Lower lobe of right lung (tissue), 2 donors: Measurements from ENCODE around the gene BPIFB1. TPM values are rescaled to one million over a fixed set of nuclear protein-coding genes. Genes with fewer than 3 reads are reported as not detected.

ENCODE experiments used
- ATAC-seq, 2 donors: fragments of 200-7000 bp; cut with Tn5 transposase; one replicate each; pipeline ENCODE4 v1.9.1; 2020 to 2022; ENCODE audit warnings: mild to moderate bottlenecking in 2 of 2, moderate library complexity in 2 of 2
- DNase-seq: peaks from one replicate; pipeline ENCODE4 v3.0.0-alpha.2; 2020
- H3K27ac ChIP-seq: fragments of 200-600 bp; one replicate; pipeline ENCODE4 v1.8.0; 2022
- H3K27me3 ChIP-seq: fragments of 200-600 bp; one replicate; pipeline ENCODE4 v1.8.0; 2022; ENCODE audit warnings: low read depth
- H3K36me3 ChIP-seq: fragments of 200-600 bp; one replicate; pipeline ENCODE4 v1.8.0; 2022; ENCODE audit warnings: mild to moderate bottlenecking
- H3K4me1 ChIP-seq: fragments of 200-600 bp; one replicate; pipeline ENCODE4 v1.8.0; 2022
- H3K4me3 ChIP-seq: fragments of 200-600 bp; one replicate; pipeline ENCODE4 v1.8.0; 2022; ENCODE audit warnings: mild to moderate bottlenecking
- H3K9me3 ChIP-seq: fragments of 200-600 bp; one replicate; pipeline ENCODE4 v1.8.0; 2022
- intact Hi-C: fragments of 100-400 bp; cut with DNase I; formaldehyde crosslinking; loops from one replicate; pipeline ENCODE4 v1.11.0; 2022
- total RNA-seq: library from RNA; stranded (reverse); fragmentation: NEBNext Ultra II Directional; extraction: Animal tissue kit (Norgen Biotek cat#: 25700); gene quantifications from one replicate; pipeline ENCODE4 v1.2.1, GENCODE V29; 2021
- TF ChIP-seq, protein P1 (sequence below): fragments of 200-600 bp; IDR thresholded peaks from one replicate; pipeline ENCODE4 v1.8.0; 2022; ENCODE audit warnings: antibody characterized with exemption, mild to moderate bottlenecking
- donor health status: DM: no; HTN: yes; CAD: no; lungs with severe emphysema.

BPIFB1 gene
- total RNA-seq, 1 donor from 2014 or later = 263 TPM

DNA sequence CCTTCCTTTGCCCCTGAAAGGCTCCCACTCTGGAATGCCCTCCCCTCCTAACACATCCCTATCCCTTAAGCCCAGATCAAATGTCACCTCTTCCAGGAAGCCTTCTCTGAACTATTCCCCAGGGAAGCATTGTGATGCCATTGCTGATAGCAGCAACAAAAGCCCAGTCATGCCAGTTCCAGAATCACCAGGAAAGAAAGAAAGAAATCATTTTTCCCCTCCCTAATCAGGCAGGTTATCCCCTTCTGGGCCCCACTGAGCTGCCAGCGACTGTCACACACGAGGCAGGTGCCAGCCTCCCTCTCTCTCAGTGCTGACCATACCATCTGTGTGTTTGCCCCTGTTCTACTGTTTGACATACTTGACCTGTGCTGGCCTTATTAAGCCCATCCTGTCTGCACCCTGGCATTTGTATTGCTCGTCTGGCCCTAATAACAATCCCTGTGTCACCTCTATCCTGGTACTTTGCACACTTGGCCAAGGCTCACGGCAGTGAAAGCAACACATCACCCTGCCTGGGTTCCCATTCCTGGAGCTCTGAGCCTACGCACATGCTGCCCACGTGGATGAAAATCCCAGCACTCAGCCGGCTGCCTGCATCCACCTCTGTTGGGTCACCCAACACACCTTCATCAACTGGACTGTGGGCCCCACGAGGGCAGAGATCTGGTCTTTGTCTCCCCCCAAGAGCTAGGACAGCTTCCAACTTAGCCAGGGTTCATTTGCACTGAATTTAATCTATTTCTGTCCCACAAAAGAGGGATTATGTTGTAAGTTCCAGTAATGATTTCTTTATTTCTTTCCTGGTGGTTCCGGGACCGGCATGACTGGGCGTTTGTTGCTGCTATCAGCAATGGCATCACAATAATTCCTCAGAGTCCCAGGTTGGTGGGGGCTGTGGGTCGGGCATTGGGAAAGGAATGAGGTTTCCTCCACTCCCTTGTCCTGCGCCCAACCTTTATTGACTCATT, 5.3 kb upstream of the BPIFB1 start:
- Histone ChIP-seq H3K27me3 (peaks cover 5% of the 10 kb centered on the region), H3K4me3 (no peak overlapping the region), H3K4me1 (no peaks in the 10 kb centered on the region), H3K36me3 (no peaks in the 10 kb centered on the region), H3K27ac (no peak overlapping the region), H3K9me3 (no peaks in the 10 kb centered on the region)
- intact Hi-C loops = no loop called here
- TF ChIP-seq, protein P1, sequence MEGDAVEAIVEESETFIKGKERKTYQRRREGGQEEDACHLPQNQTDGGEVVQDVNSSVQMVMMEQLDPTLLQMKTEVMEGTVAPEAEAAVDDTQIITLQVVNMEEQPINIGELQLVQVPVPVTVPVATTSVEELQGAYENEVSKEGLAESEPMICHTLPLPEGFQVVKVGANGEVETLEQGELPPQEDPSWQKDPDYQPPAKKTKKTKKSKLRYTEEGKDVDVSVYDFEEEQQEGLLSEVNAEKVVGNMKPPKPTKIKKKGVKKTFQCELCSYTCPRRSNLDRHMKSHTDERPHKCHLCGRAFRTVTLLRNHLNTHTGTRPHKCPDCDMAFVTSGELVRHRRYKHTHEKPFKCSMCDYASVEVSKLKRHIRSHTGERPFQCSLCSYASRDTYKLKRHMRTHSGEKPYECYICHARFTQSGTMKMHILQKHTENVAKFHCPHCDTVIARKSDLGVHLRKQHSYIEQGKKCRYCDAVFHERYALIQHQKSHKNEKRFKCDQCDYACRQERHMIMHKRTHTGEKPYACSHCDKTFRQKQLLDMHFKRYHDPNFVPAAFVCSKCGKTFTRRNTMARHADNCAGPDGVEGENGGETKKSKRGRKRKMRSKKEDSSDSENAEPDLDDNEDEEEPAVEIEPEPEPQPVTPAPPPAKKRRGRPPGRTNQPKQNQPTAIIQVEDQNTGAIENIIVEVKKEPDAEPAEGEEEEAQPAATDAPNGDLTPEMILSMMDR = no peak
- ATAC-seq = peak in 1 of 2 donors; percentile 45
- no peak for DNase-seq

DNA sequence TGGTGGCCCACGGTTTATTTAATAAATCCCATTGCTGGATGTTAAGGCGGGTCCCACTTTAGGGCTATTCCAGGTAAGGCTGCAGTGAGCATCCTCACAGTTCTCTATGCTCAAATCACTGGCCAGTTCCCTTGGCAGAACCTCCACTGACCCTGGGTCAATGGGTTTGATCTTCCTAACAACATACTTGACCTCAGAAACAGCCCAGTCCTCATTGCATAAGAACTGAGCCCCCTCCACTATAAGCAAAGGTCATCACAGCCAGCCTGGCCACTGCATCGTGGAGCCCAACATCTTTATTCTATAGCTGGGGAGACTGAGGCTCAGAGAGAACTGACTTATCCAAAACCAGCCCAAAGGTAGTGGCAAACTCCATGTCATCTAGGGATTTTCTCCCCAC, 4.3 kb upstream of the BPIFB1 start:
- TF ChIP-seq, protein P1 = no peak
- Histone ChIP-seq H3K27me3 (peaks cover 8% of the 10 kb centered on the region), H3K4me3 (no peak overlapping the region), H3K36me3 (no peaks in the 10 kb centered on the region), H3K9me3 (no peaks in the 10 kb centered on the region), H3K4me1 (no peaks in the 10 kb centered on the region), H3K27ac (no peak overlapping the region)
- intact Hi-C loops = no loop called here
- DNase-seq = no peak
- ATAC-seq = no peak

DNA sequence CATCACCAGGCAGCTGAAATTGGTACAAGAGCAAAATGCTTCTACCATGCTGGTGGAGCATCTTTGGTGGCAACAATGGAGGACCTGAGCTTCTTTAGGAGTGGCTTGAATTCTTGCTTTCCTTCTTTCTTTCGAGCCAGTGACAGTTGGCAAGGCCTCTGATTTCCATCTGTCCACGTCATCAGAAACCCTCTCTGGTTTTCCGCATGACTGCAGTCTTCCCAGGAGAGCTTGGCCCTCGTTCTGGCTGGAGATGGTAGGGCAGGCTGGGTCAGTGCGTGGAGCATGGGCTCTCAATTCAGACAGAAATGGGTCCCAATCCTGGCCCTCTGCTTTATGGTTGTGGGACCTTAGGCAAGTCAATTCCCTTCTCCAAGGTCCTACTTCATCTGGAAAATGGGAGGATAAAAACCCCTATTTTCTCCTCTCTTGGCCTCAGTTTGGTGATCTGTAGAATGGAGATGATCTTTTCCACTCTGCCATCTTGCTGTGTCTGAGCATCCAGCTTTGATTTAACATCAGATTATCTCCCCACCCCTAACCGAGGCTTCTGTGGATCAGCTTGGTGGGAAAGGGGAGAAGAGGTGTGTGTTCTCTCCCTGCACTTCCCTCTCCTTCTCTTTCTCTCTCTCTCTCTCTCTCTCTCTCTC, 3.6 kb upstream of the BPIFB1 start:
- no peak overlapping the region for H3K27ac ChIP-seq
- TF ChIP-seq, protein P1 = no peak
- no peaks in the 10 kb centered on the region for H3K9me3 ChIP-seq
- no peak for DNase-seq
- H3K36me3 ChIP-seq = no peaks in the 10 kb centered on the region
- no peak for ATAC-seq
- H3K4me3 ChIP-seq = no peak overlapping the region
- intact Hi-C loops = no loop called here
- no peaks in the 10 kb centered on the region for H3K4me1 ChIP-seq
- peaks cover 8% of the 10 kb centered on the region for H3K27me3 ChIP-seq

DNA sequence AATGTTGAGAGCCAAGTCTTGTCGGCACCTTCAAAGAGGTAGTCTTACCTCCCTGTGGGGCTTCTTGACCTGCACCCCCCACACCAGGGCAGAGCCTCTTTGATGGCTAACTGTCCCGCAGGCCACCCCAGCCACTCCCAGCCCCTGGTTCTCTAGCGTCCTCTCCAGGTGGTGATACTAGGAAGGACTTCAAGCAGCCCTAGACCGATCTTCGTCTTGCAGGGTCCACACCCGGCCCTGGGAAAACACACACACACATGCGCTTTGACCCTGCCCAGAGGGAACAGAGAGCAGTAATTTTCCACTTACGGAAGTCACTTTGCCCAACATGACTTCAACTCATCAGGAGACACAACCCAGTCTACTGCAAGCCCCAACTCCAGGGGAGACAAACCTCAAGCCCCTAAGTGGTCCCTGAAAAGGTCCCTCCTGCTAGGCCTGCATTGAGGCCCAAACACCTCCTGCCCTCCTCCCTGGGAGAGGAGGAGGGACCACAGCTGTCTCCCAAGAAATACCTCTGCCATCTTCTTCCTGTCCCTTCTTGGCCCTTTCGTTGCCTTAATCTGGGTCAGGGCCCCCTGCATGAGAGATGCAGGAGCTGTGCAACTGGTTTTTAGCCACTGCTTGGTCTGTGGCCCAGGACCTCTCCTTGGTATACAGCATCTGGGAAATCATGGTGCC, 2.9 kb upstream of the BPIFB1 start:
- no peak for DNase-seq

DNA sequence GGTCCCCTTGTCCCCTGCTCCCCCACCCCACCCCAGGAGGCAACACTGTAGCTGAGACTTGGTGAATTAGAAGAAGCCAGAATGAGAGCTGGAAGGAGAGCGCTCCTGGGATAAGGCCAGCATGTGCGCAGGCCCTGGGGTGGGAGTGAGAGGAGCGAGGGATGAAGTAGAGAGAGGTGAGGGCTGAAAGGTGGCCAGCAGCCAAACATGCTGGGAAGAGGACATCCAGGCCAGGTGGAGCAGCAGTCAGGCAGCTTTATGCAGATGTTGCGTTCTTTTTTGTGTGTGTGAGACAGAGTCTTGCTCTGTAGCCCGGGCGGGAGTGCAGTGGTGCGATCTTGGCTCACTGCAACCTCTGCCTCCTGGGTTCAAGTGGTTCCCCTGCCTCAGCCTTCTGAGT, 2.2 kb upstream of the BPIFB1 start:
- Histone ChIP-seq H3K9me3 (no peaks in the 10 kb centered on the region), H3K4me3 (no peak overlapping the region), H3K36me3 (no peaks in the 10 kb centered on the region), H3K4me1 (no peaks in the 10 kb centered on the region), H3K27me3 (peaks cover 8% of the 10 kb centered on the region), H3K27ac (no peak overlapping the region)
- intact Hi-C loops = no loop called here
- ATAC-seq (no peak), DNase-seq (no peak)
- TF ChIP-seq, protein P1 = no peak

More for the DNA sequence above, 2.9 kb upstream of the BPIFB1 start:
- no peaks in the 10 kb centered on the region for H3K9me3 ChIP-seq
- TF ChIP-seq, protein P1 = no peak
- no peak for ATAC-seq
- intact Hi-C loops = no loop called here
- no peak overlapping the region for H3K4me3 ChIP-seq
- no peak overlapping the region for H3K27ac ChIP-seq
- H3K27me3 ChIP-seq = peaks cover 8% of the 10 kb centered on the region
- no peaks in the 10 kb centered on the region for H3K4me1 ChIP-seq
- no peaks in the 10 kb centered on the region for H3K36me3 ChIP-seq
